ENCODE data around the gene MAG. TPM values are rescaled to one million over a fixed set of nuclear protein-coding genes. Genes with fewer than 3 reads are reported as not detected.
A peak's percentile ranks its signal among the peaks of the same experiment; 100 is the strongest.

MAG gene
- total RNA-seq, 1 donor from 2014 or later = 0.04 TPM

GRCh38 chr19:35249848-35250711, 41.9 kb upstream of the MAG start:
- no peaks in the 10 kb centered on the region for H3K36me3 ChIP-seq (ENCODE audit: control insufficient read depth, insufficient read depth, low read length)
- TF ChIP-seq CTCF (IDR thresholded peaks at IDR 0.05; ENCODE audit: insufficient read depth, low read length, poor library complexity, severe bottlenecking) = no peak
- peak overlapping the region; percentile 89 for H3K4me3 ChIP-seq (ENCODE audit: low read depth, low read length)
- no peaks in the 10 kb centered on the region for H3K27me3 ChIP-seq (ENCODE audit: control insufficient read depth, insufficient read depth, low read length)
- no peak for DNase-seq (ENCODE audit: low read depth)

GRCh38 chr19:35251456-35251855, 40.5 kb upstream of the MAG start:
- no peak for TF ChIP-seq CTCF (IDR thresholded peaks at IDR 0.05; ENCODE audit: insufficient read depth, low read length, poor library complexity, severe bottlenecking)
- H3K4me3 ChIP-seq (ENCODE audit: low read depth, low read length) = no peak overlapping the region
- H3K36me3 ChIP-seq (ENCODE audit: control insufficient read depth, insufficient read depth, low read length) = no peaks in the 10 kb centered on the region
- H3K27me3 ChIP-seq (ENCODE audit: control insufficient read depth, insufficient read depth, low read length) = no peaks in the 10 kb centered on the region
- DNase-seq (ENCODE audit: low read depth) = no peak

- H3K4me3 ChIP-seq (ENCODE audit: low read depth, low read length) = no peak overlapping the region
- H3K27me3 ChIP-seq (ENCODE audit: control insufficient read depth, insufficient read depth, low read length) = no peaks in the 10 kb centered on the region
- no peaks in the 10 kb centered on the region for H3K36me3 ChIP-seq (ENCODE audit: control insufficient read depth, insufficient read depth, low read length)
- no peak for TF ChIP-seq CTCF (IDR thresholded peaks at IDR 0.05; ENCODE audit: insufficient read depth, low read length, poor library complexity, severe bottlenecking)
- DNase-seq (ENCODE audit: low read depth) = no peak
These were observed 38.4 kb upstream of the MAG start for GRCh38 chr19:35253316-35254286.

GRCh38 chr19:35254341-35255297, 37.3 kb upstream of the MAG start:
- no peak for TF ChIP-seq CTCF (IDR thresholded peaks at IDR 0.05; ENCODE audit: insufficient read depth, low read length, poor library complexity, severe bottlenecking)
- no peak for DNase-seq (ENCODE audit: low read depth)
- Histone ChIP-seq H3K36me3 (ENCODE audit: control insufficient read depth, insufficient read depth, low read length) (peaks cover 1% of the 10 kb centered on the region), H3K27me3 (ENCODE audit: control insufficient read depth, insufficient read depth, low read length) (no peaks in the 10 kb centered on the region), H3K4me3 (ENCODE audit: low read depth, low read length) (no peak overlapping the region)

- no peak for TF ChIP-seq CTCF (IDR thresholded peaks at IDR 0.05; ENCODE audit: insufficient read depth, low read length, poor library complexity, severe bottlenecking)
- H3K27me3 ChIP-seq (ENCODE audit: control insufficient read depth, insufficient read depth, low read length) = no peaks in the 10 kb centered on the region
- peaks cover 3% of the 10 kb centered on the region for H3K36me3 ChIP-seq (ENCODE audit: control insufficient read depth, insufficient read depth, low read length)
- H3K4me3 ChIP-seq (ENCODE audit: low read depth, low read length) = no peak overlapping the region
- DNase-seq (ENCODE audit: low read depth) = no peak
These were observed 35.4 kb upstream of the MAG start for GRCh38 chr19:35256566-35256965.

Measured in kidney epithelial cell (primary cell).